Measurements from ENCODE around the gene ZNFX1.

ZNFX1 gene

DNA sequence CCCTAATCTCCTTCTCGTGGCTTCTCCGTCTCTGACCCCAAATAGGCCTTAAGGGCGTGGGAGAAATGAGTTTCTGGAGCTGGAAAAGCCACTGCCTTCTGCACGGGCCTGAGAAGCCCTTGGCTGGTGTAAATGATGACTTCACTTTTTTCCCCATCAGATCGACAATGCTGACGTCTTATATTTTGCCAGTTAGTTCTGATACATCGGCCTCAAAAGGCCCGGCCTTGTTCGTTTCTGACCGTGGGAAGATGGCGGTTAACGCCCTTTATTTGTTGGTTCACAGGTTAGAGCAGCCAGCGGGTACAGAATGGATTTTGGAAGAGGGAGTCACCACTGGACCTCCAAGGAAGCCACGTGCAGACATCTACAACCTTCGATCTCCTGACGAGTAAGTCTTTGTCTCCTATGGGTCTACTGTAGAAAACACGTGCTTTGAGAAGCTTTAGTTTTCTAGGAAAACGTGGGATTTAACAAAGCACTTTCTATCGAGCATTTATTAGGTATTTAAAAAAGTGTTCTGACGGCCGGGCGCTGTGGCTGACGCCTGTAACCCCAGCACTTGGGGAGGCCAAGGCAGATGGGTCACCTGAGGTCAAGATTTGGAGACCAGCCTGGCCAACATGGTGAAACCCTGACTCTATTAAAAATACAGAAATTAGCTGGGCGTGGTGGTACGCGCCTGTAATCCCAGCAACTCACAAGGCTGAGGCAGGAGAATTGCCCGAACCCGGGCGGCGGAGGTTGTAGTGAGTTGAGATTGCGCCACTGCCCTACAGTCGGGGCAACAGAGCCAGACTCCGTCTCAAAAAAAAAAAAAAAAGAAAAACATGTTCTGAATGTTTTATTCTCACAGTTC lies 1.2 kb upstream of the ZNFX1 start:
- TF ChIP-seq, protein P1, sequence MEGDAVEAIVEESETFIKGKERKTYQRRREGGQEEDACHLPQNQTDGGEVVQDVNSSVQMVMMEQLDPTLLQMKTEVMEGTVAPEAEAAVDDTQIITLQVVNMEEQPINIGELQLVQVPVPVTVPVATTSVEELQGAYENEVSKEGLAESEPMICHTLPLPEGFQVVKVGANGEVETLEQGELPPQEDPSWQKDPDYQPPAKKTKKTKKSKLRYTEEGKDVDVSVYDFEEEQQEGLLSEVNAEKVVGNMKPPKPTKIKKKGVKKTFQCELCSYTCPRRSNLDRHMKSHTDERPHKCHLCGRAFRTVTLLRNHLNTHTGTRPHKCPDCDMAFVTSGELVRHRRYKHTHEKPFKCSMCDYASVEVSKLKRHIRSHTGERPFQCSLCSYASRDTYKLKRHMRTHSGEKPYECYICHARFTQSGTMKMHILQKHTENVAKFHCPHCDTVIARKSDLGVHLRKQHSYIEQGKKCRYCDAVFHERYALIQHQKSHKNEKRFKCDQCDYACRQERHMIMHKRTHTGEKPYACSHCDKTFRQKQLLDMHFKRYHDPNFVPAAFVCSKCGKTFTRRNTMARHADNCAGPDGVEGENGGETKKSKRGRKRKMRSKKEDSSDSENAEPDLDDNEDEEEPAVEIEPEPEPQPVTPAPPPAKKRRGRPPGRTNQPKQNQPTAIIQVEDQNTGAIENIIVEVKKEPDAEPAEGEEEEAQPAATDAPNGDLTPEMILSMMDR (conservative IDR thresholded peaks at IDR 0.05; ENCODE audit: control insufficient read depth, insufficient read depth, low read depth, low read length), result no peak
- H3K4me3 ChIP-seq (ENCODE audit: control insufficient read depth, low read depth, low read length), result peak overlapping the region; percentile 100
- DNase-seq (ENCODE audit: low read depth), result peak; percentile 36

DNA sequence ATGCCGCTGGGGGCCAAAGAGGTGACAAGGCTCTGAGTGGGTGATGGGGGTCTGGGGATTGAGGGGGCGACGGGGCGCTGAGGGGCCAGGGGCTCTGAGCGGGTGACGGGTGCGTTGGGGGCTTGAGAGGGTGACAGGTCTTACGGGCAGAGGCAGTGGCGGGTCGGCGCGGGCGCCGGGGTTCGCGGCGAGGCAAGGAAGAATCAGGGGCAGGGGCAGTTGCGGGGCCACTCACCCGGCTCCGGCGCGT lies 146 bp downstream of the ZNFX1 start:
- DNase-seq (ENCODE audit: low read depth), result no peak
- peak overlapping the region; percentile 92 for H3K4me3 ChIP-seq (ENCODE audit: control insufficient read depth, low read depth, low read length)
- TF ChIP-seq, protein P1 (conservative IDR thresholded peaks at IDR 0.05; ENCODE audit: control insufficient read depth, insufficient read depth, low read depth, low read length), result no peak

DNA sequence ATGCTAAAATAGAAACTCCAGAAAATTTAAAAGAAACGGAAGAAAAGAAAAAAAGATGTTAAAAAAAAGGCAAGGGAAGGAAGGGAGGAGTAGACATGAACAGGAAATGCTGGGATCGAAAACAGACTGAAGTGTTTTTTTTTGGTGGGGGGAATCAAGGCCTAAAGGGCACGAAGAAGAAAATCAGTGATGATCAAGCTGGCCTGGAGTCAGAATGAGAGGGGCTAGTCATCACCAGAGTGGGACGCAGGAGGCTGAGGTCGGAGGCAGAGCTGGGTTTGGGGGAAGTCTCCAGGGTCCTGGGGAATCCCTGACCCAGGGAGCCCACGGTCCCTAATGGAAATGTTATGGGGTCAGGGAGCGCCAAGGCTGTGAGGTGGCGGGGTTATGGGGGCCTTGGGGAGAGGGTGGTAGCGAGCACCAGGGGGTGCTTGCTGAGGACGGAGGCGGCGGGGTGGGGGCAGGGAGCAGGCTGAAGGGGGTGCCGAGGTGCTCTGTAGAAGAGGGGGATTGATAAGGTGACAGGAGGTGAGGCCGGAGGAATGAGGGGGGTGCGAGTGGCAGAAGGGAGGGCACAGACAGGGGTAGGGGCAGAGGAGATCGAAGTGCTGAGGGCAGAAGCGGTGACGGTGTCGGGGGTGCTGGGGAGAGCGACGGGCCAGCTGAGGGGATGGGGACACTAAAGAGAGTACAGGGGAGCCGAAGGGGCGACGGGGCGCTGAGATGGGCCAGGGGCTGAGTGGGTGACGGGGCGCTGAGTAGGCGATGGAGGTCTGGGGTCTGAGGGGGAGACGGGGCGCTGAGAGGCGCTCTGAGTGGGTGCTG lies 684 bp downstream of the ZNFX1 start:
- TF ChIP-seq, protein P1 (conservative IDR thresholded peaks at IDR 0.05; ENCODE audit: control insufficient read depth, insufficient read depth, low read depth, low read length), result no peak
- peak overlapping the region; percentile 92 for H3K4me3 ChIP-seq (ENCODE audit: control insufficient read depth, low read depth, low read length)
- DNase-seq (ENCODE audit: low read depth), result no peak

DNA sequence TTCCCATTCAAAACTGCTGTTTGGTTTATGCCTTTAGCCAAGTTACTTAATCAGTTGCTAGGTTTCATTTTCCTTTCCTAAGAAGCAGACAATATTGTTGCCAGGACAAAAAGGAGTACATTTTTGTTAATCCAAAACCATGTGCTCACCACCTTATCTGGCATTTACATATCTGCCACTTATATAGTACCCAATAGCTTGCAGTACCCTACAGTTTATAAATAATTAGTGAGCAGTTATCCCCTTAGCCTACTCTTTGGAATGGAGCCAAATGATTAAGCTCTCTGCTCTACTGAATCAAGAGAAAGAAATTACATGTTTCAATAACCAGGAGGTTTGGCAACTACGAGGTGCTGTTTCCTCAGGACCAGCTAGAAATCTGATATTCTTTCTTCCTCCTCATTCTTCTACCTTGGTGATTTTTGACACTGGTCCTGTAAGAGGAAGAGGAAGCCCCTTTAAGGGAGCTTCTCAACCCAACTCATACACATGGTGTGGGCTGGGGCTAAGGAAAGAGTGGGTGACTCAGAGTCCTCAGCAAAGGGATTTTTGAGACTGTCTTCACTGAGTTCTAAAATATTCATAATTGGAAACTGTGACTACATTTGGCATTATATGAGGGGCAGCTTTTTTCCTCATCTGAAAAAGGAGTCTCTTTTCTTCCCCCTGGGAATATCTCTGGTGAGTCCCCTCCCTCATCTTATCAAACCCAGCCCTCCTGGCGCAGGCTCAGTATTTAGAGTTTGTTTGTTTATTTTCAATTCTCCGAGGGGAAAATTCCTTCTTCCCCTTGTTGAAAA lies 1.5 kb downstream of the ZNFX1 start:
- TF ChIP-seq, protein P1 (conservative IDR thresholded peaks at IDR 0.05; ENCODE audit: control insufficient read depth, insufficient read depth, low read depth, low read length), result no peak
- peak; percentile 76 for DNase-seq (ENCODE audit: low read depth)
- H3K4me3 ChIP-seq (ENCODE audit: control insufficient read depth, low read depth, low read length), result peak overlapping the region; percentile 92

DNA sequence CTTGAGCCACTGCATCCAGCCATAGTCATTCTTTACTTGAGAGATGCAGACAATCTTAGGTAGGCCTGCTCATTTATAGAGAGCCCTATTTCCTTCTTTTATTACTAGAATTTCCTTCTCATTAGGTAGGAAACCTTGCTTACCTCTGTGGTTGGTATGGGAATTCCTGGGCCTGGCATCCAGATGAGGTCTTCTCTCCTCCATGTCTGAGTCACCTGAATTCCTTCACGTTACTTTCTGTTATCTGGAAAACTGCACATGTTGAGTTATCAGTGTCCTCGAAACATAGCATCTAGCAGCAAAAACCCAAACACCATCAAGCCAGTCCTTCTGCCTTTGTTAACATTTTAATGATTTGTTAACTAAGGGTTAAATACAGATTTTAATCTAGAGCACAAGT lies 2.2 kb downstream of the ZNFX1 start:
- H3K4me3 ChIP-seq (ENCODE audit: control insufficient read depth, low read depth, low read length), result peak overlapping the region; percentile 10
- TF ChIP-seq, protein P1 (conservative IDR thresholded peaks at IDR 0.05; ENCODE audit: control insufficient read depth, insufficient read depth, low read depth, low read length), result no peak
- no peak for DNase-seq (ENCODE audit: low read depth)

DNA sequence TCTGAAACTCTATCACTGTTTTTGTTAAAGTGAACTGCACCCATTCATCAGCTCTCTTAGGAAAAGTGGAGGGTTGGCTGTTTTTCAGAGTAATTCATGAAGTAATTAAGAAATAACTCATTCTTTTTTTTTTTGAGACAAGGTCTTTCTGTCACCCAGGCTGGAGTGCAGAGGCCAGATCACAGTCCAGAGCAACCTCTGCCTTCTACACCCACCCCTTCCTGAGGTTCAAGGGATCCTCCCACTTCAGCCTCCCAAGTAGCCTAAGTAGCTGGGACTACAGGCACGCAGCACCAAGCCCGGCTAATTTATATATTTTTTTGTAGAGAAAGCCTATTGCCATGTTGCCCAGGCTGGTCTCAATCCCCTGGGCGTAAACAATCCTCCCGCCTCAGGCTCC lies 2.6 kb downstream of the ZNFX1 start:
- DNase-seq (ENCODE audit: low read depth), result no peak
- H3K4me3 ChIP-seq (ENCODE audit: control insufficient read depth, low read depth, low read length), result no peak overlapping the region
- TF ChIP-seq, protein P1 (conservative IDR thresholded peaks at IDR 0.05; ENCODE audit: control insufficient read depth, insufficient read depth, low read depth, low read length), result no peak

All from fibroblast of mammary gland (primary cell).